Rectal smooth muscle tissue (tissue), 1 donor: Measurements from ENCODE around the gene SFRP5.
A peak's percentile ranks its signal among the peaks of the same experiment; 100 is the strongest.

Experiments used
- H3K27ac ChIP-seq: one replicate; pipeline ENCODE4 v1.7.0; 2013; ENCODE audit warnings: low read depth, low read length, inconsistent platforms
- H3K27me3 ChIP-seq: one replicate; pipeline ENCODE4 v1.7.0; 2013; ENCODE audit warnings: low read length; ENCODE audit not compliant: control insufficient read depth, insufficient read depth
- H3K36me3 ChIP-seq: one replicate; pipeline ENCODE4 v1.7.0; 2013; ENCODE audit warnings: low read length; ENCODE audit not compliant: control insufficient read depth, insufficient read depth
- H3K4me1 ChIP-seq: one replicate; pipeline ENCODE4 v1.7.0; 2013; ENCODE audit warnings: low read length; ENCODE audit not compliant: control insufficient read depth, insufficient read depth
- H3K4me3 ChIP-seq: one replicate; pipeline ENCODE4 v1.7.0; 2013; ENCODE audit warnings: low read length
- H3K9ac ChIP-seq: one replicate; pipeline ENCODE4 v1.7.0; 2013; ENCODE audit warnings: low read length

Gene SFRP5

GRCh38 chr10:97719602-97720001 lies 52.2 kb downstream of the SFRP5 start:
- Histone ChIP-seq H3K27ac (no peak overlapping the region), H3K4me1 (peaks cover 40% of the 10 kb centered on the region), H3K9ac (no peak overlapping the region), H3K36me3 (peaks cover 8% of the 10 kb centered on the region), H3K4me3 (no peak overlapping the region), H3K27me3 (no peaks in the 10 kb centered on the region)

- Histone ChIP-seq H3K9ac (no peak overlapping the region), H3K27me3 (no peaks in the 10 kb centered on the region), H3K36me3 (peaks cover 8% of the 10 kb centered on the region), H3K27ac (peak overlapping the region; percentile 25), H3K4me3 (peak overlapping the region; percentile 18), H3K4me1 (peaks cover 40% of the 10 kb centered on the region)
Observed at GRCh38 chr10:97718659-97719142, 53.1 kb downstream of the SFRP5 start.

- H3K27me3 ChIP-seq, result no peaks in the 10 kb centered on the region
- peaks cover 8% of the 10 kb centered on the region for H3K36me3 ChIP-seq
- H3K27ac ChIP-seq, result peak overlapping the region; percentile 60
- H3K9ac ChIP-seq, result no peak overlapping the region
- H3K4me1 ChIP-seq, result peaks cover 40% of the 10 kb centered on the region
- H3K4me3 ChIP-seq, result no peak overlapping the region
Observed at GRCh38 chr10:97718178-97718577, 53.6 kb downstream of the SFRP5 start.

- no peak overlapping the region for H3K4me3 ChIP-seq
- H3K4me1 ChIP-seq, result peaks cover 42% of the 10 kb centered on the region
- H3K27ac ChIP-seq, result peak overlapping the region; percentile 60
- no peaks in the 10 kb centered on the region for H3K27me3 ChIP-seq
- no peak overlapping the region for H3K9ac ChIP-seq
- H3K36me3 ChIP-seq, result peaks cover 8% of the 10 kb centered on the region
Observed at GRCh38 chr10:97717627-97718026, 54.2 kb downstream of the SFRP5 start.
